HG03558 (cell line): Measurements from ENCODE around the gene ITGB8.

ENCODE experiments used
- ATAC-seq: cut with Tn5 transposase; IDR thresholded peaks from one replicate; pipeline ENCODE4 v1.9.1; 2021; ENCODE audit warnings: moderate number of reproducible peaks; ENCODE audit not compliant: unreplicated experiment; ENCODE audit errors: extremely low read depth

The ITGB8 gene

DNA sequence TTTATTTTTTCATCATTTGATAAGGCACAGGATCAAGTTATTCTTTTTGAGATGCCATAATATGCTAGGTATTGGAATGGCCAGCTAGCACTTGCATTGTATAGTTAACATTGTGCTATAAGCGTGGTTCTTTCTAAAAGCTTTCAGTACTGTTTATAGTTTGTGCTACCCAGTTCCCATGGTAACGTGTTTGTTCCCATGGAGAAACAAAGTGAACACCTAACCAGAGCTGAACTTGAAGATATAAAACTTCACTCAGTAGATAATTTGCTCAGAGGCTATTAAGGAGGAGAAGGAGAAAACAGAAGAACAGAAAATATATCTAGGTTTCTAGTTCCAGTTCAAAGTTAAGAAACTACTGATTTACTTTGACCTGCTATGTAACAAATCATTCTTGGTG lies 23.6 kb upstream of the ITGB8 start:
- ATAC-seq, result peak; percentile 64

DNA sequence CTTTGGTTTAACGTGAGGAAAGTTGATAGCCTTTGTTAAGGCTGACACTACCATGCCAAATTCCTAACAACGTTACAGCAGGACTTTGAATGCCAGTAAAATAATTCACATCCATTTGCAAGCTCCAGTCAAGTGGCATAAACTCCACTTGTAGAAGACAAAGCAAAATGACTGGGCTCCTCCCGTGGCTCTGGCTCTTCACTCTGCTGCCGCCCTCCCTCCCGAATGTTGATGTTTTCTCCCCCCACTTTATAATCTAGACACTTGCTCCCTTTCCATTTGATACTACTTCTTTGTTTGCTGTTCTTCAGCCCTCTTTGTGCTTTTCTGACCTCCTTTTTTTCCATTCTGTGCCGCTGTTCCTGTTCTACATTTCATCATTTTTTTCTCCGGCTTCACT lies 22.8 kb upstream of the ITGB8 start:
- ATAC-seq, result no peak

DNA sequence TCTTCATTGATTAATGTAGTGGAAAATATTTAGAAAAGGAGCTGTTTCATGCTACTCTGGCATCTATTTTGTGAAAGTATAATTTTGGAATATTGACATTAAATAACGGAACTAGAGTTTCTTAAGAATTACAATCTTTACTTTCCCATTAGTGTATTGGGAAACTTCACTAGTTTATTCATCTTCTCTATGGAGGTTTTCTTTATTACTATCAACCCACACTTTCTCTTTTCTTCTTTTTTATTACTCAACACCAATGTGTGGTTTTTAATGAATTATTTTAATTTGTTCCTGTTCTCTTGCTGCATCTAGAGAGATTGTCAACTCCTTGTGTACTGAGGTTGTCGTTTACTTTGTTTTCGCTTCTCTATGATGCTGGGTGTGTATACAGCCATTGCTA lies 20.4 kb upstream of the ITGB8 start:
- no peak for ATAC-seq

DNA sequence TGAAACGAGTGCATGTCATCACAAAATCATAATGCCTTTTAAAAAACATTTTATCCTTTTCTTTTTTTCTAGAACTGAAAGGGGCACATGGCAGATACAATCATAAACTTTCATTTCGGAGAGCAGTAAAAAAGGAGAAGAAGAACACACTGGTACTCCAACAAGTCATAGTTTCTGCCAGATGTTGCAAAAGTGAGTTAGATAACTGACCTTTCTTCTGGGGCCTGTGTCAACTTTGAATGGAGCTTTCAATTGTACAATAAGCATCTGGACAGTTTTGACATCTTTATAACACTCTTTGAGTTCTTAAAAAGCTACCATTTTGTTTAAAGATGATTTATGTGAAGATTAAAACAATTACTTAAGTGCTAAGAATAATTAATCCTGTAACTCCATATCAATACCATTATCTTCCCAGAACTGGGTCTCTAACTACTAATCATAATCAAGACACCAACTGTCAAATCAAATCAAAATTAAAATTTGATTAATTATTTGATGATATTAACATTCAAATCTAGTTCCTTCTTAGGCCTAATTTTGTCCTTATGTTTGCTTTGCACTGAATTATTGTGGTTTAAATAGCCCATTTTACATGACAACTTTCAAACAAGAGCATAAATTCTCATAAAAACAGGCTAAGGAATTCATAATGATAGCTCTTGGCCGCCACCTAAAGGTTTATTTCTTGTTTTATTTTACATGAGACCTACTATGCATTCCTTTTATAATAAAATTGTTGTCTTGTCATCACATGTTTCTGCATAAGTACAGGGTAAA lies 19.5 kb upstream of the ITGB8 start:
- no peak for ATAC-seq

DNA sequence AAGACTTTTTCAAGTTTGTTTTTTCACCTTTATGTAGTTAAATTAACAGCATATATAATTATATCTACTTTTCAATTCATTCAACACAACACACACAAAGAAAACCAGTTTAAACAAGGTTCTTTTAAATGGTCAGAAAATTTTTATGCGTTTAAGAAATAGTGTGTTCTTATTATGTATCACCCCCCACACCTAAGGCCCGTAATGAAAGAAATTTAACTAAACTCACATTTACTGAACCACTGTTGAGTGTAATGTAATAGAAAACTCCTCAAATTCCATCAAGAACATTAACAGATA lies 19.0 kb upstream of the ITGB8 start:
- ATAC-seq, result no peak

DNA sequence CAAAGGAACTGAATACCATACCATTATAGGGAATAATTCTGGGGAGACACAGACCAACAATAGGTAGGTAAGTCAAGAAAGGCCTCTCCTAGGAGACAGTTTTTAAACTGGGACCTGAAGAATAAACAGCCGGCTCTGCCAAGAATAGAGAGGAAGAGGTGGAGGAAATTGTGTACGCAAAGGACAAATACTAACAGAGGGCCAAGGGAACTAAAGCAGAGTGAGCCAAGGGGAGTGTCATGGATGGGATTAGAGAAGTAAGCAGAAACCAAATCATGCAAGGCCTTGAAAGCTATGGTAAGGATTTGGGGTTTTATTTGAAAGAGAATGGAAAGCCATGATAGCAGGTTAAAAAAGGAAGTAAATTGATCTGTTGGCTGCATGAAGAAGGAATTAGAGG lies 18.1 kb upstream of the ITGB8 start:
- no peak for ATAC-seq

DNA sequence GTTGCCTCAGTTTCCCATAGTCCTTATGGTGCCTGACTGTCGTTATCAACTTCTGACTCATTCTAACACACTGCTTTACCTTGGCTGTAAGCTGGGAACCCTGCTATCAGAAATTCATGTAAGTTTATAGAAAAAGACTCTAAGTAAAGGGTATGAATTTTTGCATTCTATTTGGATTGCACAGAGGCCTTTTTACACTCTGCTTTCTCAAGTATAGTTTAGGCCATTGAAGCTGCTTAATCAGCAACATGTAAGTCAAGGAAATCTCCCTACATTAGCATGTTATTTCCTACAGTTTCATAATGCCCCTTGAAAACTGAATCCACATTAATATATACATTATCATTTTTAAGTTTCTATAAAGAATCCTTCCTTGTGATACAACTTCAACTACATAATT lies 17.1 kb upstream of the ITGB8 start:
- ATAC-seq, result no peak

DNA sequence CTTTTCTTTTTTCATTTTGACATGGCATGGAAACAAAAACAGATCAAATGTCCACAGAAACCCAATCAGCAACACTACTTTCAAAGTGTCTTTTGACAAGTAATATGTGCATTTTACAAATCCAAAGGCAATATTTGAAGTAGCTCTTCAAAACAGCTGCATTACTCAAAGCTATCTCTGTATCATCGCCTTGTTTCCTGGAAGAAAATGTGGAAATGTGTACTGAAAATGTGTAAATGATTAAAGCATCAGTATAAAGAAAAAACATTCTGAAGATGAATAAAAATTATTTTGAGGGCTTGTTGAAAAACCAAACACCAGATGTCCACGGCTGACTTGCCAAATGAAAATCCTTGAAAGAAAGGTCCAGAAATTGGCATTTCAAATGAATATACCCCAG lies 16.5 kb upstream of the ITGB8 start:
- ATAC-seq, result no peak

DNA sequence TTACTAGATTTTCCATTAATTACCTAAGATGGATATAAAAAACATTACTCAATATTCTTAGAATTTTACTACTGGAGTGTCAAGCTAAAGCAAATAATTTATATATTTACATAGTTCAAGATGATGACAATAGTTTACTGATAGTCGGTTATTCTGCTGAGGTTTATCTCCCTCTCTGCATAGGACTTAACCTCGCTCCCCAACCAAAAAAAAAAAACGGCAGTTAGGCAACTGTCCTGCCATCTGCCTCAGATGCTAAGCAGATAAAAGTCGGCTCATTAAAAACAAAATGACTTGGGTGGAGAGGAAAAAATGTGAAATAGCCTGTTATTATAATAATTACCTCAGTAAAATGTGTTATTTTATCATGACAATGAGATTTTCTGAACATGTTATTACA lies 14.0 kb upstream of the ITGB8 start:
- ATAC-seq, result no peak

DNA sequence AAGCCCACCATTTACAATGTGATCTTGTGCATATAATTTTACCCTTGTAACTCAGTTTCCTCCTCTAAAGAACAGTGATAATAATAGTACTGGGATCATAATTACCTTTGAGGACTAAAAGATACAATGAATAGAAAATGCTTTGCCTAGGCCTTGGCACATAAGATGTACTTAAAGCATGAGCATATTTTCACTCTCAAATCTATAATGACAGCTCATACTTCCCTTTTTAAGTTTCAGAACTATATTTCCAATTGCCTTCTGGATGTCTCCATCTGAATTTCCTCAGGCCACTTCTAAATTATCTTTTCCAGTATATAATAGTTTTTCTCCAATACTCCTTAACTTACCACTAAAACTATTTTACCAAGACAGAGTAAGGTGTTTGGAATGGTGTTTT lies 13.3 kb upstream of the ITGB8 start:
- ATAC-seq, result no peak

DNA sequence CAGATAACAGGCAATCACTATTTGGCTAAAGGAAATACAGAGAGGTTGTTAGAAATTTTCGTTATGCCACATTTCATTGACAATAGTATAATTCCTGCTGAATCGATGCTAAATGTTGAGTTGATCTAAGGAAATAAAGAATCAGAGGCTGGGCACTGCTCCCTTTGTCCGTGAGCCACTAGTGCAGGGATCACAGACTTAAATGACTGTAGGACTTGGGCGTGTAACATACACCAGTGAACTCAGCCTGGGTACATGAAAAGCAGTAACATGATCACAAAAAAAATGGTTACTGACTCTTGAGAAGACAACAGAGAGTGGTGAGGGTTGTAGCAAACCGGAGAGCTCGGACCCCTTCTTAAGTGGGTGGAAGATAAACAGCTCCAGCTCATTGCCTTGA lies 11.8 kb upstream of the ITGB8 start:
- no peak for ATAC-seq

DNA sequence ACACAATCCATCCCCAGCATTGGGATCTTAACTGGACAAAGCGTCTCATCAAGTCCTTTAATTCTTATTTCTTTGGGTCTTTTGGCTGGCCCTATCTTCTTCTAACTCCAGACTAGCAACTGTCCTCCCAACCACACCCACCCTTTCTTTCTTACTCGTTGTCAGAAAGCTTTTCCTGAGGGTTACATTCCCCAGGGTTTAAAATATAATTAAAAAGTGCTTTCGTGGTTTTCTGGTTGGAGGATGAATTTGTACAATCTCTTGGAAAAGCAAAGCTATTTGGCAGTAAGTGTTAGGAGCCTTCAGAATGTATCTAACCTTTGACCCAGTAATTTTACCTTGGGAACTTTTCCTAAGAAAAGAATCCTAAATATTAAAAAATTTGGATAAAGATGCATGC lies 10.4 kb upstream of the ITGB8 start:
- ATAC-seq, result no peak

DNA sequence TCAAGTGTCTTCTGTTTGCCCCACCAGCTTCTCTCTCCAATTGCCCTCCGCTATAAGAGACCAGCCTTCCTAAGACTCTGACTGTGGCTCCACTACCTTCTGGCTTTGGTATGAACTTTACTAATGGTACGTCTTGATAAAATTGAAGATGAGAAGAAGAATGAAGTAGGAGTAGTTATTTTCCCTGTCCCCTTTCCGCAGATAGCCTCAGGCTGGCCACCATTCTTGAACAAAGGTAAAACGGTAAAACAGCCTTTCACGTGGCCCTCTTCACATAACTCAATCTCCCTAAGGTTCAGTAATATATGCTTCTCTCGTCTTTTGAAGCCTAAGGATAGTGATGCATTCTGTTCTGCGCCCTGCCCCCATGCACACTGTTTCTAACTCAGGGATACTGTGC lies 9.9 kb upstream of the ITGB8 start:
- no peak for ATAC-seq

DNA sequence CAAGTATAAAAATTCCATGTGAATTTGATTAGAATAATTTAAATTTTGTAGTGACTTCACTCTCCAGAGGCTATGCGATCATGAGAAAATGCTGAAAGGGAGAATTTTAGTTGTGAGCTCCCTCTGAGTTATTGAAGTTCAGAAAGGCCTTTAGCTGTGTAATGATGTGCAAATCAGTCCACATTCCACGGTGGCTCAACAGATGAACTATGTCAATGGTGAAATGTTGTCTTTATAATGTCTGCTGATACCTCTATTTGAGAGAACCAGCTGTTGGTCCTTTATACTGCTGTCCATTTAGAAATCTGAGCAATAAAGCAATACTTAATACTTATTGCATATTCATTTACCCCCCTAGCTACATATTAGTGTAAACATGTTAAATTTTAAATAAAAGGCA lies 7.1 kb upstream of the ITGB8 start:
- ATAC-seq, result no peak

DNA sequence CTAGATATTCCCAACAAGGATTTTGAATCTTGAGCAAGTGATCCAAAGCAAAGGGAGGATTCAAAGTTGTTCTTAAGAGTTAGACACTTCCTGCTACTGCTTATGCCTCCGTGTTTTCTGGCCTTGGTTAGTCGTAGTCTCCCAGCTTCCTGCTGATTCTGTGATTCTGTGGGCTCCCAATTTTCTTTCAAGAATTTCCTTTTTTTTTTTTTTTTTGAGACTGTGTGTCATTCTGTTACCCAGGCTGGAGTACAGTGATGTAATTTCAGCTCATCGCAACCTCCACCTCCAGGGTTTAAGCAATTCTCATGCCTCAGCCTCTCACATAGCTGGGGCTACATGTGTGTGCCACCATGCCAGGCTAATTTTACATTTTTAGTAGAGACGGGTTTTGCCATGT lies 4.4 kb upstream of the ITGB8 start:
- ATAC-seq, result no peak

DNA sequence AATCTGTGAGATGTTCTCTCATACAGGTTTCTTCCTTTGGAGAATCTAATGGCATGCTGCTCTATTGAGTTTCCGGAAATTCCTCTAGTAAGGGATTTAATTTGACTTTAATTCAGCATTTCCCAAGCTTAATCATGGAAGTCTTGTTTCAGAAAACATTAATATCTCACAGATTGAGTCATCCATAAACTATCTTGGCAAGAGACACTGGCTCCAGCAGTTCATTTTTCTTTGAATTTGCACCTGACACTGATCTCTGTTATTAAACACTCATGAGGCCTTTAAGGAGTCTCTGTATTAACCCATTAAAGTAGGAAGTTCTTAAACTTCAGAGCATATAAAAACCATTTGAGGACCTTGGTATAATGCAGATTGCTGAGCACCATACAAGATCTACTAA lies 3.6 kb upstream of the ITGB8 start:
- no peak for ATAC-seq

DNA sequence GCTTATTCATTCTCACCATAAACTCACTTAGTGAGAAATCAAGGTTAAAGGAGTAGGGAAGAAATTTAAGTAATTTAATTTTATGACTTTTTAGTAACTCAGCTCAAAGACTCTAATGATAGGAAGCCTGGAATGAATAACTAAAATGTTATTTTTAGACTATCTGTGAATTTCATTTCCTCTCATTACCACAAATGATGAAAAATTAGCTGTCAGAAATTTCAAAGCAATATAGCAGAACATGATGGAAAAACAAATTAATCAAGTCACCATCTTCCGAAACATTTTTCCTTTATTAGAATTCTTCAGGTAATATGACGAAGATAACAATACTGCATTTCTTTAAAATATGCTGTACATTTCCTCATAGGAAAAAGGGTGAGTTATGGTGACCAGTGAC lies 2.7 kb upstream of the ITGB8 start:
- ATAC-seq, result no peak

DNA sequence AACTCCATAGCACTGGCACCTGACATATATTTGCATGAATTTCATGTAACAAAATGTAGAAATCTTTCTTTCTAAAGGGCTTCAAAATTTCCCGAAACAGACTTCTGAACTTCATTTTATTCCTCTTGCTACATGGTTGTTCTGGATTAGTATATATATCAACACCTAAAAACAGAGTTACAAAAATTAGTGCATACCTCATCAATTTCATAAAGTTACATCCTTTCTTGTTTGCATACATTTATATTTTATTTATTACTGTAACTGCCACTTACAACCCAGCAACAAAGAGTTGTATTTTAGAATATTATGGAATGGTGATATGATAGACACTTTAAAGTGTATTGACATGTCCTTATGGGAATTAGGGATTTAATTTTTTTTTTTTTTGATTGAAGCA lies 2.0 kb upstream of the ITGB8 start:
- ATAC-seq, result no peak

DNA sequence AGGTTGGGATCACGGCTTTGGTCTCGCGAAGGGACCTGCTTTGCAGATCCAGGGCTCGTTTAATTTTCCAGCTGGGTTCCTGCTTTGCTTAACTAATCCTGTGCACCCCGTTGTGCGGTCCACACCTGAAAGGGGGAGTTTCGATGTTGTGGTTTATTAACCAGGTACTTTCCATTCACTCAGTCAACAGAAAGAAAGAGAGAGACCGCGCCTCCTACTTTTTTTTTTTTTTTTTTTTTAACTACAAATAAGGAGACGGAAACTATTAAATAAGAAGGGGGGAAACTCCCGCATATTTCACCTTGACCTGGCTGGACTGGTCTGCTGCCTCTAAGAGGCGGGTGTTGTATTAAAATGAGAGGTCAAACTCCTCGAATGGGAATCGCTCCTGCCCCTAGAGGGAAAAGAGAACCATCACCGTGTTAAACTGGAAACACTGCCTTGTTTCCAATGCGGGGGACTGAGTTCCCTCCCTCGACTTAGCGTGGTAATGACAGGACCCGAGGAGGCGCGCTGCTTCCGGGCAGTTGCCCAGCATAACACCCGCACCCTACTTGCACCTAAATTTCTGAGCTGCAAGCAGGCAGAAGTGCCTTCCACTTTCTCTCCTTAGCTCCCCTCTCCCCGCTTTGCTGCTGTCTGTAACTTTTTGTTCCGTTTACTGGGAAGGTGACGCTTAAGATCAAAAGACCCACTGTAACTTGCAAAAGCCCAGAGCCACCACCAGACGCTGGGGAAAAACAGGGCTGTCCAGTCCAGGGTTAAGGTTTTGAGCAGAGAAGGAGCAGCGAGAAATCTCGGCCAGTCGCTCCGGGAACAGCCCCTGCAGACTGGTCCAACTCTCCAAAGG lies 1.1 kb upstream of the ITGB8 start:
- peak; percentile 27 for ATAC-seq

DNA sequence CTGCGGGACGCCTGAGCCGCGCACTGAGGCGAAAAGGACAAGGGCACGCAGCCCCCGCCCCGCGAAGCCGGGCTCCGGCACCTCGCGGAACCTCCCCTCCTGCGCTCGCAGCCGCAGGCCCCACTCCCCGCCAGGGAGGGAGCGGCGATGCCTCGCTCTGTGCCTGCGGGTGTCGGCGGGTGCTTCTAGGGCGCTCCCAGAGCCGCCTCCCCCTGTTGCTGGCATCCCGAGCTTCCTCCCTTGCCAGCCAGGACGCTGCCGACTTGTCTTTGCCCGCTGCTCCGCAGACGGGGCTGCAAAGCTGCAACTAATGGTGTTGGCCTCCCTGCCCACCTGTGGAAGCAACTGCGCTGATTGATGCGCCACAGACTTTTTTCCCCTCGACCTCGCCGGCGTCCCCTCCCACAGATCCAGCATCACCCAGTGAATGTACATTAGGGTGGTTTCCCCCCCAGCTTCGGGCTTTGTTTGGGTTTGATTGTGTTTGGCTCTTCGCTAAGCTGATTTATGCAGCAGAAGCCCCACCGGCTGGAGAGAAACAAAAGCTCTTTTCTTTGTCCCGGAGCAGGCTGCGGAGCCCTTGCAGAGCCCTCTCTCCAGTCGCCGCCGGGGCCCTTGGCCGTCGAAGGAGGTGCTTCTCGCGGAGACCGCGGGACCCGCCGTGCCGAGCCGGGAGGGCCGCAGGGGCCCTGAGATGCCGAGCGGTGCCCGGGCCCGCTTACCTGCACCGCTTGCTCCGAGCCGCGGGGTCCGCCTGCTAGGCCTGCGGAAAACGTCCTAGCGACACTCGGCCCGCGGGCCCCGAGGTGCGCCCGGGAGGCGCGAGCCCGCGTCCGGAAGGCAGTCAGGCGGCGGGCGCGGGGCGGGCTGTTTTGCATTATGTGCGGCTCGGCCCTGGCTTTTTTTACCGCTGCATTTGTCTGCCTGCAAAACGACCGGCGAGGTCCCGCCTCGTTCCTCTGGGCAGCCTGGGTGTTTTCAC lies 519 bp downstream of the ITGB8 start:
- ATAC-seq, result peak; percentile 9
